NCI-H1417 treated with DMSO at 0.1 percent for 48 hours (cell line): ENCODE results near the gene BCKDHB.
"Not testable (repeated sequence)": the region's sequence is repeated elsewhere in the genome, so short reads cannot be mapped to it uniquely, and the experiment has no call there.

ENCODE experiments used
- DNase-seq: peaks from one replicate; lab custom pipeline; 2025; lab: John Stamatoyannopoulos, UW

Gene BCKDHB

DNA sequence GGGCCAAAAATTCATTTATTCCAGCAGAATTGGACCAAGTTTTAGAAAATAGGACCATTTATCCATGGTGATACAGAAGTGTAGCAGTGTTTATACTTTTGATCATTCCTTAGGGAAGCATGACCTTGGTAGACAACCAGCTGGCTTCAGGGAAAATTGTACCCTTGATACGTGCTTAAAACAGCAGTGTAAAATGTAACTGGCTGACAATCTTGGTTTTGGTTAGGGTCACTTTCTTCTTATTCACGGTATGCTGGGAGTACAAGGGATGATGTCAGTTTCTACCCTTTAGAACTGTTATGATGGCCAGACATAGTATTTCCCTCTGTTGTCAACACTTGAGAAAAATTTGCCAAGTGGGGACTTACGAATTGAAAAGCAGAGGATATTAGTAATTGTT is 157.1 kb downstream of the BCKDHB start:
- no peak for DNase-seq

DNA sequence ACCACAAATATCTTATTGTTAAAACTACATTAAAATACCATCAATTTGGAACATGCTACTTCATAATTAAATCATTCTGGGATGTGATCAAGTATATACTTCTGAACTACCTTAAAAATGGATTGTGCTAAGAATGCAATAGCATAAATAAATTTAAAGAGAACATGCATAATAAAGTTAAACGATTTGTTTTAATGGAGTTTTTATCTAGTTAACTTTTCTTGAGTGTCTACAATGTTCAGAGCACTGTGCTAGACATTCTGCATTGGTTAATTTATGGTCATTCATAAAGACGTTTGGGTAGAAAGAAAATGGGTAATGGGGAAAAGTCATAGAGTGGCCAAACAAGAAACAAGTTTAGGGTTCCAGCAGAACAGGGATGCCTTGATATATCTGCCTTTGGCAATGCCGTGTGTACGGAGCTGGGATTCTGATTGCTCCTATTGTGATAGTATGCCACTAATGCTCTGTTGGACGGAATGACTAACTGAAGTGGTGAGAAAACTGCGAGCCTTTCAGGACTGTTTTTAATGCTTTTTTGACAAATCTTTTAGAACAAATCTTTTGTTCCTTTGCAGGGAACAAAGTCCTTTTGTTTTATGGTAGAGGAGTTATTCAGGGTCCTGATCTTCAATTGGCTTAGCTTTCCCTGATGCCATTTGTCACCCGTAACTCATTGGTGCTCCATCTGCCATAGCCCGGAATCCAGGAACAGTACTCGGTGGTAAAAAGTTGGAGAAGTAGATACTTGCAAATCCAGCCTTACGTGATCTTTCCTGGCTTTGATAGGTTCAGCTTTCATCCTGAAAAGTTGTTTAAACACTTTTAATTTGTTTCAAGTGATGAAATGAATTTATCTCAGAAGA is 162.6 kb downstream of the BCKDHB start:
- DNase-seq = no peak

DNA sequence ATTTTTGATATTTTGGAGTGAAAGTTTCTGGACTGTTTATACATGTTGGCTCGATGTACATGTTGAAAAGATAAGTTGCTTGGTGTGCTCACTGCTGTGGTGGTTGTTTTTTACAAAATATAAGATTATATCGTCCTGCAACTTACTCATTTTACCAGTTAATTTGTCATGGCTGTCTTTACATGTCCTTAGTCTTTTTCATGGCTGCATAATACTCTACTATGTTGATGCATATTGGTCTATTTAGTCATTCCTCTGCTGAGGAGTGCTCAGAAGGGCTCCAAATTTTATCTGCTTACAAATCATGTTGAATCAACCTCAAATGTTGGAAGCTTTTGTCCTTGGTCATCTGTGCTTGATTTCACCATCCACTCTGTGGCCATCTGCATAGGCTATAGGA is 164.6 kb downstream of the BCKDHB start:
- no peak for DNase-seq

DNA sequence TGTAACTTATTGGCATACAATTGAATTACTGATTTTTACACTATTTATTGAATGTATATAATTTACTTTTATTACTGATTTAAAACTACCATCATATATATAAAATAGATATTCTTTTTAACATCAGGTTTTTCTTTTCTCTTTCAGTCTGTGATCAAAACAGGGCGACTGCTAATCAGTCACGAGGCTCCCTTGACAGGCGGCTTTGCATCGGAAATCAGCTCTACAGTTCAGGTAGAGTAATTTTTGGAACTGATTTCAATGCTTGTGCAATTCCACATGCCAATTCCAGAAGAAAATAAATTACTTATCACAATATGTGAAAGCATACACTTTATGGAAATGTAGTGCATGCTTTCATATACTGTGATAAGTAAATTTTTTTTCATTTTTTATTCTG is 166.5 kb downstream of the BCKDHB start:
- DNase-seq = no peak

DNA sequence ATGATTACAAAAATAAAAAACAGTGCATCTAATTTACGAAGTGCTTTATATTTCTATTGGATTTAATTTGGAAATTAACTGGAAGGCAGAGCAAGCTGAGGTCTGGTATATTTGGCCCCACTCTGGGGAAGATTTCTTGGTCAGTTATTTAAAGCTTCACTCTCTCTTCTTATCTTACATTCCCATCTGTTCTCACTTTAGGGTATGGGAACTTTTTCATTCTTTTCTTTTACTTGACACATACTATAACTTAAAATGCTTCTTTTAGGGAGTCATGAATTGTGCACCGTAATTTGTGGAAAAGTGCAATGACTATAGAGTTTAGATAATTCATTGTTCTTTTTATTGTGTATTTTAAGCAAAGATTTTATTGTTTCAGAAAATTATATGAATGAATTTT is 170.4 kb downstream of the BCKDHB start:
- DNase-seq = no peak

DNA sequence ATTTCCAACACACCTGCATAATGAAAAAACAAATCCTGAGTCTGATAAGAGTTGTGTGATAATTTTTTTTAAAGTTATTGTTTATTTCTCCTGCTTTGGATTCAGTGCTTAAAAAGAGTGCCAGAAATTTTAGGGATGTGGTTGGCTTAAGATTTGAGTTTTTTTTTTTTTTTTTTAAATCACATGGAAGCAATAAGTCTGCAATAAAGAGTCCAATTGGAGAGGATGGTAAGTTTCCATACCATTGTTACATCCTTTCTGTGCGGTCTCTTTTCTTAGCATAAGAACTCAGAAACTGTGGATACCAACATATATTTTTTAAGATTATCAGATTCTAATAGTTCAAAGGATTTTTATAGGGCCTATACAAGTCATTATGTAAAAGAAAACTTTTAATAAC is 171.0 kb downstream of the BCKDHB start:
- DNase-seq = no peak

DNA sequence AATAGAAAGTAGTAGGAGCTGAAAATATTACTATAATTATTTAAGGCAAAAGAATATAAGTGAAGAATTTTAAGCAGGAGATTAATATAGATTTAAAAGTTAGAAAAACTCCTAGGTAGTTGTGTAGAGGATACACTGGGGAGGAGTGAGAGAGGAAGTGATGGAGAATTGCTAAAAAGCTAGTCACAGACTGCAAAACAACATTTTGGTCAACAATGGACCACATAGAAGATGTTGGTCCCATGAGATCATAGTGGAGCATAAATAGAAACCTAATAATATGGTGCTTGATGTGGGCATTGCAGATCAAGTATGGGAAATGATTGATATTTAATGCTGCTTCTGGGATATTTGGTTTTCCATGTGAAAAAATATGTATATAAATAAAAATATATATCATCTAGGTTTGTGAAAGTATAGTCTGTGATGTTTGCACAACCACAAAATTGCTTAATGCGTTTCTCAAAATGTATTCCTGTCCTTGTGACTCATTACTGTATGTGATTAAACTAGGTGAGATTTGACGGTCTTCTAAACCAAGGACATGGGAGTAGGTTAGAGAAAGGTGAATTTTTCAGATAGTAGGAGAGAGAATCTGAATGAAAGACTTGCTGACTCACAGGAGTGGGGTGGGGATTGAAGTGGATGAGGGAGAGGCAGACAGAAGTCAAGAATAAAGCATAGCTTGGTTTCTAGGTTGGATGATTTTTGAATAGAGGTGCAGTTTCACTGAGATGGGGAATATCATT is 174.0 kb downstream of the BCKDHB start:
- DNase-seq = no peak

DNA sequence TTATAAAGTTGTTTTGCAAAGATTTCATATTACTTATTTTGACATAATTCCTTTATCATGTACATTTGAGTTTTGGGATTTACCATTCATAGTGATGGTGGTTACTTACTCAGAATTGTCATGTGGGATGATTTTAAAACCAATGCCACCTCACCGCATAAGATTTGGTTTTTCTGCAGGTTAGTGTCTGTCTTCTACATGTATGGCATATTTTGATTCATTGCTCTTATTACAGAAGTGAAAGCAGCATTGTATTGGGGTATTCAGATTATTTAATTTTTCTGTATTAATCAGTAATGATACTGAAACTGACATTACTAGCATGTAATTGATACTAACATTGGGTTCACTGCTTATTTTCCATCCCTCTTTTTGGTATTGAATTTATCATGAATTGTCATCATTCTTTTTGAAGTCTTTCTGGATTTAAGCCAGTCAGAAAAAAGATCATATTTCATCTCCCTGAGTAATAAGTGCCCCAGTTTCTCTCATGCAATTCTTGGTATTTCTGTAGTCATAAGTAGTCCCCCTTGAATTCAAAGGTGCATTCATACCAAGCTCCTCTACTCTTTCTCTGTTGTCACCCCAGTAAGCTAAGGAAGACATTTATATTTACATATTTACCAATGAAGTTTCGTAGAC is 176.6 kb downstream of the BCKDHB start:
- DNase-seq = no peak

DNA sequence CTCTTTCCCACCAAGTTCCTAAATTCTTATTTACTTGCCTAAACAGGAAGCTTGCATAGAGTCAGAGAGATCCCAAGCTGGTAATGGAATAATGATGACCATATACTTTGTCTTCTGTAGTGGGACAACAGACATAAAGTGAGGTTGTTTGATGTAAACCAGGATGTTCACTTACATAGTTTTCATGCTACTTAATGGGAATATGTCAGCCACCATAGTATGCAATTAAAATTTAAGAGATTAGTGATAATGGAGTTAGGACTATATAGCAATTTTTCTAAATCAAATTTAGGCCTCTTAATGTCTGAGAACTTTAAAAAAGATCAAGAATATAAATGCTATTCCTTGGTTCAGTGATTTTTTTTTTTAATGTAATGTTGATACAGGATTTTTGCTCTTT is 180.6 kb downstream of the BCKDHB start:
- DNase-seq = no peak

DNA sequence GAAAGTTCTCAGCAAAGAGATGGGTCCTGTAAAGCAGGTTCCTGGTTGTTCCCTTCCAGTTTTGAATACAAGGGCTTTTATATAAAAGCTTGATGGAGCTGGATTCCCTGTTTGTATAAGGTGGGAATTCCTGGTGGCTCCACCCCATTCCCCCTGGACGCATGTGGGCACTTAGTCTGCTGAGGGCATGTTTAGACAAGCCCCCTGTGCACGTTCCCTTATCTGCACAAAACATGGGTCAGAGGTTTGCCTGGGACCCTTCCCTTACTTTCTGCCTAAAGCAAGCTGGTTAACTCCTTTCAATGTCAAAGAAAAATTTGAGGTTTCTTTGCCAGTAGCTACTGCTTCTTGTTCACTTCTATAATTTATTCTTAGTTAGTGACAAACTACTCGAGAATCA is 181.1 kb downstream of the BCKDHB start:
- DNase-seq = no peak

DNA sequence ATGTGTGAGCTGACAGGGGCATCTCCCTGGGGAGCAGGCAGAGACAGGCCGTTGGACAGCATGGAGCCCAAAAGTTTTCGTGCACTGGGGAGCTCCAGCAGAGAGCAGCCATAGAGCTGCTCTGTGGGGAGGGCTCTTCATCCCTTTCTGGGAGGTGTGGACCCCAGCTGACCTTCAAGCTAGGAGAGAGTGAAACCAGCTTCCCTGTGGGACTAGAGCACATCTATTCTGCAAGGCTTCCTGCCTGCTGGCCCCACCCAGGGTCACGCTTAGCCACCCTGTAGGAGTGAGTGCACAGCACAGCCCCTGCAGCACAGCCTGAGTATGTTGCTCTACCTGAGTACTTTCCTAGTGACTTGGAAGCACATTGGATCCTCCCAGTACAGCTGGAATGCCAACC is 183.3 kb downstream of the BCKDHB start:
- DNase-seq = no peak

DNA sequence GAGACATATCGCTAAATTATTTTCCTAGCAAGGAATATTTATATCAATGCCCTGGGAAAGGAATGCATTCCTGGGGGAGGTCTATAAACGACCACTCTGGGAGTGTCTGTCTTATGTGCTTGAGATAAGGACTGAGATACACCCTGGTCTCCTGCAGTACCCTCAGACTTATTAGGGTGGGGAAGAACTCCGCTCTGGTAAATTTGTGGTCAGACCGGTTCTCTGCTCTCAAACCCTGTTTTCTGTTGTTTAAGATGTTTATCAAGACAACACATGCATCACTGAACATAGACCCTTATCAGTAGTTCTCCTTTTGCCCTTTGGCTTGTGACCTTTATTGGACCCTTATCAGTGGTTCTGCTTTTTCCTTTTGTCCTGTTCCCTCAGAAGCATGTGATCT is 188.1 kb downstream of the BCKDHB start:
- not testable (repeated sequence) for DNase-seq

DNA sequence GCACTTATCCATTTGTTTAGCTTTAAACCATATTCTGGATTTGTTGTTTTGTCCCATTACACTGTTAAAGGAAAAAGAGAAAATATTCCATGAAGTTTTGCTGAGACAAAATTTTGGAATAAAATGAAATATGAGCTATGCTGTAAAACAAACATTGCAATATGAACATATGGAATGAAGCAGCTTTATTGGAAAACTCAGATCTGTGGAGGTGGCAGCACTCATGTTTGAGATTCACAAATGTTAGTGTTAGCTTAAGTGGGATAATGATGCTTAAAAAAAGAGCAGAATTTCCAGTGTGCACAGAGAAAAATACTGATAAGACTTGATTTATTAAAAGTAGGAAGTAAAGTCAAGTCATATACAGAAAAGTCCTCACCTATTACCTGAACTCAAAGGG is 196.2 kb downstream of the BCKDHB start:
- DNase-seq = no peak

DNA sequence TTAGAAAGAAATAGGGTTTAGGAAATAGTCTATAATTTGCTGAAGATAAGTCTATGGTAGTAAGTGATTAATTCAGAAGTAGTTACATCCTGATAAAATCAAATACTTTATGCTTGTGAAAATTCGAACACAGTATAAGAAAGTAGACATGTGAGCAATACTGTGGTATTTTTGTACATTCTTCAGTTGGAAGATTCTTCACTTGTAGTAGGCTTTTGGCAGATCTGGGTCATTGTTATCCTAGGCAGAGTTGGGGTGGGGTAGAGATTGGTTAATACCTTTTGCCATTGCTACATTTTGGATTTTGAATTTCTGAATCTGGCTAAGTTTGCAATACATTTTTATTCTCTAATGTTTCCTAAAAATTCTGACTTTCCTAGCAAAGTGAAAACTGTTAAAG is 197.5 kb downstream of the BCKDHB start:
- DNase-seq = no peak

DNA sequence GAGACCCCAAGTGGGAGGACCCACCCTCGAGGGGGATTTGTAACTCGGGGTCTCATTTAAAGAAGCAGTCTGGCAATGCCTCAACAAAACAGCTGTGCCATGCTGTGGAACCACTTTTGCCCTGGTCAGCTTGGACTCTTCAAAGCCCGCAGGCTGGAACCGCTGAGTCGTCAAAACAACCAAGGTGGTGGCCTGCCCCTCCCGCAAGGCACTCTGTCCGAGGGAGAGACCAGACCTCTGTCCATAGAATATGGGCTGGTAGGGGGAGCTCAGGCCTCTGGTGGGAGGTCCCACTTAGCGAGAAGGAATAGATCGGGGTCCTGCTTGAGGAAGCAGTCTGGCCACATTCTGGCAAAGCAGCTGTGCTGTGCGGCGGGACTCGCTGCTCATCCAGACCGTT is 208.1 kb downstream of the BCKDHB start:
- DNase-seq = no peak

DNA sequence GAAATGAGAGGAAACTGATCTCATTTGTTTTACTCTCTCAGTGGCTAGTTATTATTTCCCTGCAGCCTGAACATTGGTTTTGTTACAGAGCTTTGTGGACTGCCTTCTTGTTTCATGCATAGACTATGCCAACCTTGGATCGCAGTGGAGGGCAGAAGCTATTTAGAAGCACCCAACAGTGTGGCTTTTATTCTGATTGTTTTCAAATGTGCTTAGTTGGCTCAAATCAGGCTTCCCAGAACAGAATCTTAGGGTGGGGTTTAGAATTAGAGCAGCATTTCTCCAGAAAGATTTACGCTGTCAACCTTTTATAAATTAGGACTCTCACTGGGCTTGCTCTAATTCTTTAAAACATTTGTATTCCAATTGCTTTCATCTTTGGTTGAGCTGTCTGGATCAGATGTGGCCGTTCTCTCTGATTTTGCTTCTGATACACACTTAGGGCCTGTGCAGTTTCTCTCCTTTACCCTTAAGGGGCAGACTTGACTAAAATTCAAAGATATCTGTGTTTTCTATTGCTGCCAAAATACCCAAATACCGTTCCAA is 210.3 kb downstream of the BCKDHB start:
- DNase-seq = no peak

DNA sequence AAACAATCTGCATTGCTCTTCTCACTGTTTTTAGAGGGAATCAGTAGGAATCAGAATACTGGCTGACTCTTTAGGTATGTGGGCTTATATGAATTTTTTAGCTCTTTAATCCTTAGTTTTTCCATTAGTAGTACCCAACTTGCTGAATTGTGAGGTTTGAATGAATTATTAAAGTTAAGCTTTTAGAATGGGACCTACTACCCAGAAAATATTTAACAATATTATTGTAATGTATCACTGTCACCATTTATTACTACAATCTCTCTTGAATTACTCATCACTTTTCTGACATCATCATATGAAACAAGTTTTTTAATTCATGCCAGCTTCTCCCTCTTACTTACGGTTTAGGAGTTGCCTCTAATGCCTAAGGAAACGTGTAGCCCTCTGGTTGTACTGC is 212.7 kb downstream of the BCKDHB start:
- no peak for DNase-seq

DNA sequence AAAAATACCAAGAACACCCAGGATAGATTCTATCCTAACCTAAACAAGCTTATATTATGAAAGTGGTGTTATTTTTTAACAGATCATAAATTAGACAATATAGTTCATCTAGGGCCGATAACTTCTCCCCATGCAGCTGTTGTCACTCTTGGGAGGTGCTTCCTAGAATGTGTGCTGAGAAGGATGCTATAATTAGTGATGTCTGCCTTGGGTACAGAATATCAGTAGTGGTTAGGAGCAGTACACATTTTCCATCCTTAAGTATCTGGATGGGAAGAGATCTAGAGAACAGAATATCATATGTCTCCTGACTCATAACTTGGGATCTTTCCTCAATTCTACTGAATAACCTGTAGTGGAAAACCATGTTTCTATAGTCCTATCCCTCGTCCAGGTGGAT is 214.5 kb downstream of the BCKDHB start:
- DNase-seq = no peak

DNA sequence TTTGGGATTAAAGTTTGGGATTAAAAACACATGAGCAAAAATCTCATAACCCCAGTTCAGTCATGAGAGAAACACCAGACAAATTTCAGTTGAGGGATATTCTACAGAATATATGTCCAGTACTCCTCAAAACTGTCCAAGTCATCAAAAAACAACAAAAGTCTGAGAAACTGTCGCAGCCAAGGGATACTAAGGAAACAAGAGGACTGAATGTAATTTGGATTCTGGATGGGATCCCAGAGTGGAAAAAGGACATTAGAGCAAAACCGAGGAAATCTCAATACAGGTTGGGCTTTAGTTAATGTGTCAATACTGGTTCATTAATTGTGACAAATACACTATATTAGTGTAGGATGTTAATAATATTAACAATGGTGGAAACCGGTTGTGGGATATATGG is 219.3 kb downstream of the BCKDHB start:
- DNase-seq = no peak

DNA sequence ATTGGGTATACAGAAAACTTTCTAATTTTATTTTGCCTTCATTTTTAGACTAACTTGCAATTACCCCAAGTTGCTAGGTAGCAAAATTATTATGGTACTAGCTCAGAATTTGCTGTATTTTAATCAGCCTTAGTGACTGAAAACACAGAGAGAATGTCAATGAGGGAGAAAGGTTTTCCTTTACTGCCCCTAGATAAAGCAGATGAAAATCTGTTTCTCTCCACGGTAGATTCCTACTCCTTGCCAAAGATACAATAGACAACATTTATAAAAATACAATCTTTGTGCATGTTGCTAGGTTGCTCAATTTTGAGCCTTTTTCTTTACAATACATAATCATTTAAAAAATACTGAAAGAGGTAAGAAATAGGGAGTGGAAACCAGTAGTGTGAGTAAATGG is 222.2 kb downstream of the BCKDHB start:
- no peak for DNase-seq

DNA sequence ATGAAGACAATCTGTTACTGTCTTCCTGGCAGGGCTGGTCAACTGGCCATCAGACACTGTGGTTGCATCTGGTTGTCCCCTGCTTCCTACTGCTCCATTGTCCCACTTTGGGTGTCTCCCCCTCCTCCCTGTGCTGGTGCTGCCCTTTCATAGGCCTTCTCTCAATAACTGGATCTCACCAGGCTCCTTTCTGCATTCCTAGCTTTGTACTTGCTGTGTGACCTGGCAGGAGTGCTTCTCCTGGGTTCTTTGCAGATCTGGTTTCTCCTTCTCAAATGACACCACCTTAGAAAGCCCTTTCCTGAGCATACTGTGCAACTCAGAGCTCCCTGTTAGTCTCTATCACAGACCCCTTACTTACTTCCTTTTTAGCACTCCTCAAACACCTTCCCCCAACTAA is 223.0 kb downstream of the BCKDHB start:
- DNase-seq = no peak

DNA sequence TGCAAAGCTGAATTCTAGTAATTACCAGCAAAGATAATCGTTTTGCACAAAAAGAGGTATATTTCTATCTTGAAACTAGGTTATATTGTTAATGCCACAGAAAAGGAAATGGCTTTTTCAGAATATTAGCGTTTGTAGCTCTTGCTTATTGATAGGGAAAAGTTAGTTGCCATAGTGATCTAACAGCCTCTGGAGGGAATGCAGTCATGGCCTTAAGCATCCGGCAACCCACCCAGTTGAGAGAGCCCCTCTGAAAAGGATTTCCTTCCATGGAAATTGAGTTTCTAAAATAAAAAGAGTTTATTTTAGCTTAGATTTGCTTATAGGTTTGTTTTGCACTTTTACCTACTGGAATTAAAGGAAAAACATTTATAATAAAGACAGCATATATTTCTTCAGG is 224.5 kb downstream of the BCKDHB start:
- DNase-seq = no peak

DNA sequence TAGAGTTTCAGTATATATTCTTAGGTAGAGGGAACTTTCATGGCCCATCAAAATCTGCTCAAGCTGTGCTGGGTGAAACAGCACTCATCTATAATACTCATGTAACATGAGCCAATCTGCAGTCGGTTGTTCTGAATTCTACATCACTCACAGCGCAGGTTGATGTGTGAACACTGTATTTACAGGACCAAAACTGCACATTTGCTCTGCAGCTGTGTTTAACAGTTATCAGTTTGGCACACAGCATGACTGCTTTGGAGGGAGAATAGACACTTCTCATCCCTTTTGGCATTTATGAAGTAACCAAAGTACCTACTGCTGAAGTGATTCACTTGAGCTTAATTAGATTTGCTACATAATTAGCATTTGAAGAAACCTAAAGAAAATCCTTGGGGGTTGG is 225.1 kb downstream of the BCKDHB start:
- DNase-seq = peak; percentile 48
